Activated CD8-positive, alpha-beta T cell treated with anti-CD3 and anti-CD28 coated beads, Interleukin-2, amount 10 ng/mL, durations not matched to agents 7 days and 5 days (primary cell): Measurements from ENCODE around the gene LDLRAD3. TPM values are rescaled to one million over a fixed set of nuclear protein-coding genes. Genes with fewer than 3 reads are reported as not detected.

Experiments used
- ATAC-seq: fragments of 150-1000 bp; cut with Tn5 transposase; one replicate; pipeline ENCODE4 v1.10.0; 2021; ENCODE audit warnings: moderate library complexity
- CTCF ChIA-PET: fragments of 350-600 bp; sonication (Branson Sonifier 250); formaldehyde crosslinking; loops from one replicate; lab custom pipeline; 2021; ENCODE audit warnings: antibody characterized with exemption; lab: Charles Lee
- POLR2A ChIA-PET: fragments of 350-600 bp; sonication (Branson Sonifier 250); formaldehyde crosslinking; loops from one replicate; lab custom pipeline; 2021; ENCODE audit warnings: antibody characterized with exemption; lab: Charles Lee
- DNase-seq: peaks from one replicate; pipeline ENCODE4 v3.0.0-alpha.2; 2020
- H3K27ac Mint-ChIP-seq: one replicate; pipeline ENCODE4 v1.8.0; 2021; ENCODE audit warnings: mild to moderate bottlenecking, mixed read lengths
- H3K27me3 Mint-ChIP-seq: one replicate; pipeline ENCODE4 v1.8.0; 2021; ENCODE audit warnings: low read depth, mixed read lengths
- H3K36me3 Mint-ChIP-seq: one replicate; pipeline ENCODE4 v1.8.0; 2021; ENCODE audit warnings: low read depth, mixed read lengths
- H3K4me1 Mint-ChIP-seq: one replicate; pipeline ENCODE4 v1.8.0; 2021; ENCODE audit warnings: low read depth, mixed read lengths
- H3K4me3 Mint-ChIP-seq: one replicate; pipeline ENCODE4 v1.8.0; 2021; ENCODE audit warnings: mild to moderate bottlenecking, mixed read lengths
- H3K9me3 Mint-ChIP-seq: one replicate; pipeline ENCODE4 v1.8.0; 2022; ENCODE audit warnings: mixed read lengths; ENCODE audit not compliant: insufficient read depth
- total RNA-seq, 2 experiments: library from RNA; stranded (reverse); gene quantifications; one replicate each; pipeline ENCODE4 v1.2.3, GENCODE V29; 2021

The LDLRAD3 gene
- total RNA-seq, 2 experiments from 2014 or later = 0.21 TPM; not detected in 1

- DNase-seq = no peak
These were observed 165.2 kb downstream of the LDLRAD3 start for GRCh38 chr11:36108881-36109589.

GRCh38 chr11:36109590-36109849 is 165.7 kb downstream of the LDLRAD3 start:
- CTCF ChIA-PET = no interaction called here
- DNase-seq (no peak), ATAC-seq (no peak)
- Mint-ChIP-seq H3K27ac (no peak overlapping the region), H3K4me3 (no peak overlapping the region), H3K4me1 (no peaks in the 10 kb centered on the region), H3K36me3 (no peaks in the 10 kb centered on the region), H3K27me3 (no peaks in the 10 kb centered on the region), H3K9me3 (no peaks in the 10 kb centered on the region)
- POLR2A ChIA-PET = no interaction called here

More at GRCh38 chr11:36108881-36109589, 165.2 kb downstream of the LDLRAD3 start:
- H3K27me3 Mint-ChIP-seq = no peaks in the 10 kb centered on the region
- H3K9me3 Mint-ChIP-seq = no peaks in the 10 kb centered on the region
- H3K27ac Mint-ChIP-seq = no peak overlapping the region
- no peak for ATAC-seq
- ChIA-PET CTCF (no interaction called here), POLR2A (no interaction called here)
- no peaks in the 10 kb centered on the region for H3K36me3 Mint-ChIP-seq
- no peak overlapping the region for H3K4me3 Mint-ChIP-seq
- H3K4me1 Mint-ChIP-seq = no peaks in the 10 kb centered on the region

- Mint-ChIP-seq H3K9me3 (no peaks in the 10 kb centered on the region), H3K36me3 (no peaks in the 10 kb centered on the region), H3K27me3 (no peaks in the 10 kb centered on the region), H3K4me3 (no peak overlapping the region), H3K27ac (no peak overlapping the region), H3K4me1 (no peaks in the 10 kb centered on the region)
- DNase-seq (no peak), ATAC-seq (no peak)
- CTCF ChIA-PET = no interaction called here
- POLR2A ChIA-PET = no interaction called here
These were observed 166.2 kb downstream of the LDLRAD3 start for GRCh38 chr11:36109850-36110606.

GRCh38 chr11:36110668-36111410 is 167.0 kb downstream of the LDLRAD3 start:
- Mint-ChIP-seq H3K27me3 (no peaks in the 10 kb centered on the region), H3K36me3 (no peaks in the 10 kb centered on the region), H3K4me1 (no peaks in the 10 kb centered on the region), H3K27ac (no peak overlapping the region), H3K4me3 (no peak overlapping the region), H3K9me3 (no peaks in the 10 kb centered on the region)
- ChIA-PET CTCF (no interaction called here), POLR2A (no interaction called here)
- ATAC-seq = no peak
- DNase-seq = no peak

GRCh38 chr11:36114095-36114494 is 170.2 kb downstream of the LDLRAD3 start:
- POLR2A ChIA-PET = no interaction called here
- Mint-ChIP-seq H3K4me3 (no peak overlapping the region), H3K9me3 (no peaks in the 10 kb centered on the region), H3K4me1 (no peaks in the 10 kb centered on the region), H3K36me3 (no peaks in the 10 kb centered on the region), H3K27ac (no peak overlapping the region), H3K27me3 (peaks cover 5% of the 10 kb centered on the region)
- CTCF ChIA-PET = no interaction called here
- DNase-seq (no peak), ATAC-seq (no peak)

- H3K36me3 Mint-ChIP-seq = no peaks in the 10 kb centered on the region
- no peak overlapping the region for H3K4me3 Mint-ChIP-seq
- H3K9me3 Mint-ChIP-seq = no peaks in the 10 kb centered on the region
- H3K4me1 Mint-ChIP-seq = no peaks in the 10 kb centered on the region
- ATAC-seq (no peak), DNase-seq (no peak)
- CTCF ChIA-PET = no interaction called here
- no peak overlapping the region for H3K27ac Mint-ChIP-seq
- peaks cover 5% of the 10 kb centered on the region for H3K27me3 Mint-ChIP-seq
- POLR2A ChIA-PET = no interaction called here
These were observed 171.5 kb downstream of the LDLRAD3 start for GRCh38 chr11:36115378-36115801.

GRCh38 chr11:36116161-36116560 is 172.3 kb downstream of the LDLRAD3 start:
- Mint-ChIP-seq H3K4me1 (no peaks in the 10 kb centered on the region), H3K27me3 (peaks cover 5% of the 10 kb centered on the region), H3K36me3 (no peaks in the 10 kb centered on the region), H3K4me3 (no peak overlapping the region), H3K27ac (no peak overlapping the region), H3K9me3 (no peaks in the 10 kb centered on the region)
- CTCF ChIA-PET = no interaction called here
- ATAC-seq (no peak), DNase-seq (no peak)
- POLR2A ChIA-PET = no interaction called here

- no peaks in the 10 kb centered on the region for H3K4me1 Mint-ChIP-seq
- ATAC-seq (no peak), DNase-seq (no peak)
- no peak overlapping the region for H3K4me3 Mint-ChIP-seq
- peaks cover 5% of the 10 kb centered on the region for H3K27me3 Mint-ChIP-seq
- POLR2A ChIA-PET = no interaction called here
- H3K36me3 Mint-ChIP-seq = no peaks in the 10 kb centered on the region
- H3K27ac Mint-ChIP-seq = no peak overlapping the region
- H3K9me3 Mint-ChIP-seq = no peaks in the 10 kb centered on the region
- CTCF ChIA-PET = no interaction called here
These were observed 174.2 kb downstream of the LDLRAD3 start for GRCh38 chr11:36118084-36118483.

- H3K27me3 Mint-ChIP-seq = peaks cover 5% of the 10 kb centered on the region
- DNase-seq (no peak), ATAC-seq (no peak)
- POLR2A ChIA-PET = no interaction called here
- H3K4me3 Mint-ChIP-seq = no peak overlapping the region
- H3K9me3 Mint-ChIP-seq = no peaks in the 10 kb centered on the region
- H3K36me3 Mint-ChIP-seq = no peaks in the 10 kb centered on the region
- no peak overlapping the region for H3K27ac Mint-ChIP-seq
- CTCF ChIA-PET = no interaction called here
- H3K4me1 Mint-ChIP-seq = no peaks in the 10 kb centered on the region
These were observed 175.4 kb downstream of the LDLRAD3 start for GRCh38 chr11:36119300-36119699.

GRCh38 chr11:36121054-36121453 is 177.2 kb downstream of the LDLRAD3 start:
- H3K36me3 Mint-ChIP-seq = no peaks in the 10 kb centered on the region
- peaks cover 6% of the 10 kb centered on the region for H3K27me3 Mint-ChIP-seq
- CTCF ChIA-PET = no interaction called here
- H3K27ac Mint-ChIP-seq = no peak overlapping the region
- POLR2A ChIA-PET = no interaction called here
- no peak for DNase-seq
- no peak for ATAC-seq
- no peaks in the 10 kb centered on the region for H3K4me1 Mint-ChIP-seq
- H3K4me3 Mint-ChIP-seq = no peak overlapping the region
- no peaks in the 10 kb centered on the region for H3K9me3 Mint-ChIP-seq

GRCh38 chr11:36122671-36123070 is 178.8 kb downstream of the LDLRAD3 start:
- ATAC-seq (no peak), DNase-seq (no peak)
- H3K4me3 Mint-ChIP-seq = no peak overlapping the region
- ChIA-PET CTCF (interaction anchor here (1.2 kb wide), 1 partner anchor 301 kb away, joined by 3 read pairs; no protein-coding TSS in a partner anchor), POLR2A (no interaction called here)
- H3K27ac Mint-ChIP-seq = no peak overlapping the region
- H3K9me3 Mint-ChIP-seq = no peaks in the 10 kb centered on the region
- peaks cover 12% of the 10 kb centered on the region for H3K27me3 Mint-ChIP-seq
- no peaks in the 10 kb centered on the region for H3K4me1 Mint-ChIP-seq
- H3K36me3 Mint-ChIP-seq = no peaks in the 10 kb centered on the region
